RWPE1 (cell line): ENCODE data around the gene TPPP2.

Source experiments
- CTCF ChIA-PET: fragments of 350-600 bp; sonication (Branson Sonifier 250); formaldehyde crosslinking; extraction: SDS; loops from one replicate; lab custom pipeline; 2021; lab: Yijun Ruan, JAX
- POLR2A ChIA-PET: fragments of 400-600 bp; formaldehyde crosslinking; extraction: SDS; loops from one replicate; lab custom pipeline; 2020; ENCODE audit warnings: antibody characterized with exemption; ENCODE audit not compliant: low non-redundant PET; lab: Yijun Ruan, JAX
- DNase-seq: peaks from one replicate; pipeline ENCODE4 v3.0.0; 2012; ENCODE audit warnings: low spot score
- H3K27ac ChIP-seq: fragments of 450-650 bp; 2 replicates; pipeline ENCODE4 v1.5.1; 2017
- CTCF ChIP-seq: fragments of 450-650 bp; conservative IDR thresholded peaks from 2 replicates; pipeline ENCODE4 v1.5.1; 2017; ENCODE audit warnings: low read depth, mild to moderate bottlenecking

TPPP2 gene

GRCh38 chr14:21043974-21044618, 14.1 kb downstream of the TPPP2 start:
- H3K27ac ChIP-seq = no peak overlapping the region
- ChIA-PET CTCF (interaction anchor here (1.1 to 1.7 kb wide), 2 partner anchors 20 to 29 kb away, joined by 4 to 7 read pairs; no protein-coding TSS in a partner anchor), POLR2A (interaction anchor here (0.6 kb wide), 1 partner anchor 701 kb away, joined by 5 read pairs; no protein-coding TSS in a partner anchor)
- DNase-seq = no peak
- no peak for TF ChIP-seq CTCF

DNA sequence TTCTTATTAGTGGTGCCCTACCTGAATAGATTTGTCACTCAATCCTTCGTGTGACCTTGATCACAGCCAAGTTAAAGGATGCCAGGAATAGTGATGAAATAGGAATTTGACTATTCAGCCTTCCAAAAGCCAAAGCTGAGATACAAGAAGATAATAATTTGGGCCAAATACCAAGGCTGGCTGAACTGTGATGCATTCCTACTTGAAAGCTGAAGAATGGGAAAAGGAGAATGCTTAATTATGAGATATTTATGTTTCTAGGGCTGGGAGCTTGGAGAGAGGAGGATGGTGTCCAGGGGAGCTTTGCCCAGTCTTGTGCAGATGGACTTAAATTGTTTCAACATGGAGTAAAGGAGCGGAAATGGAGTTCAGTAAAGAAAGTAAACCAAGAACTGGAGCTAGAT, 17.4 kb downstream of the TPPP2 start:
- POLR2A ChIA-PET = no interaction called here

DNA sequence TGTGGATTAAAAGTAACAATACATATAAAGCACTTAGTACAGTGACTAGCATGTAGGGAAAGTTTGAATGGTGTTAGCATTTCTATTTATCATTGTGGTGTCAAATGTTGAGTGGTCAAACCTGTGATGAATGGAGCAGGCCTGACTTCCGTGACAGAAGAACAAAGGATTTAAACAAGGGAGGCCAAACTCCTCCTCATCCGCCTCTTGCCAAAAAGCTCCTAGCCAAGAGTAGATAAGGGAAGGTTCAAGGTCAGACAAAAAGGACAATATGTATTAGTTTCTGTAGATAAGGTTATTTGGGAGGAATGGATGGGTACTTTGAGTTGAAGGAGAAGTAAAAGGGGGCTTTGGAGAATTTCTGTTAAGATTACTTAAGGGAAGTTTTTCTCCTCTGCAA, 18.6 kb downstream of the TPPP2 start:
- no peak overlapping the region for H3K27ac ChIP-seq
- CTCF ChIA-PET = interaction anchor here (0.6 kb wide), 2 partner anchors 19 to 35 kb away, joined by 3 to 4 read pairs; no protein-coding TSS in a partner anchor
- no peak for TF ChIP-seq CTCF
- no peak for DNase-seq
- POLR2A ChIA-PET = no interaction called here

More for the DNA sequence above, 17.4 kb downstream of the TPPP2 start:
- no peak for TF ChIP-seq CTCF
- DNase-seq = no peak
- no peak overlapping the region for H3K27ac ChIP-seq
- CTCF ChIA-PET = interaction anchor here (0.6 to 0.9 kb wide), 3 partner anchors 33 to 283 kb away, joined by 3 to 8 read pairs (median 3); no protein-coding TSS in a partner anchor

- no peak for TF ChIP-seq CTCF
- ChIA-PET POLR2A (no interaction called here), CTCF (interaction anchor here (0.6 kb wide), 2 partner anchors 19 to 35 kb away, joined by 3 to 4 read pairs; no protein-coding TSS in a partner anchor)
- DNase-seq = no peak
- H3K27ac ChIP-seq = no peak overlapping the region
These were observed 19.3 kb downstream of the TPPP2 start for GRCh38 chr14:21049271-21049673.

GRCh38 chr14:21050597-21050996, 20.6 kb downstream of the TPPP2 start:
- DNase-seq = no peak
- ChIA-PET POLR2A (no interaction called here), CTCF (no interaction called here)
- H3K27ac ChIP-seq = no peak overlapping the region
- TF ChIP-seq CTCF = no peak

DNA sequence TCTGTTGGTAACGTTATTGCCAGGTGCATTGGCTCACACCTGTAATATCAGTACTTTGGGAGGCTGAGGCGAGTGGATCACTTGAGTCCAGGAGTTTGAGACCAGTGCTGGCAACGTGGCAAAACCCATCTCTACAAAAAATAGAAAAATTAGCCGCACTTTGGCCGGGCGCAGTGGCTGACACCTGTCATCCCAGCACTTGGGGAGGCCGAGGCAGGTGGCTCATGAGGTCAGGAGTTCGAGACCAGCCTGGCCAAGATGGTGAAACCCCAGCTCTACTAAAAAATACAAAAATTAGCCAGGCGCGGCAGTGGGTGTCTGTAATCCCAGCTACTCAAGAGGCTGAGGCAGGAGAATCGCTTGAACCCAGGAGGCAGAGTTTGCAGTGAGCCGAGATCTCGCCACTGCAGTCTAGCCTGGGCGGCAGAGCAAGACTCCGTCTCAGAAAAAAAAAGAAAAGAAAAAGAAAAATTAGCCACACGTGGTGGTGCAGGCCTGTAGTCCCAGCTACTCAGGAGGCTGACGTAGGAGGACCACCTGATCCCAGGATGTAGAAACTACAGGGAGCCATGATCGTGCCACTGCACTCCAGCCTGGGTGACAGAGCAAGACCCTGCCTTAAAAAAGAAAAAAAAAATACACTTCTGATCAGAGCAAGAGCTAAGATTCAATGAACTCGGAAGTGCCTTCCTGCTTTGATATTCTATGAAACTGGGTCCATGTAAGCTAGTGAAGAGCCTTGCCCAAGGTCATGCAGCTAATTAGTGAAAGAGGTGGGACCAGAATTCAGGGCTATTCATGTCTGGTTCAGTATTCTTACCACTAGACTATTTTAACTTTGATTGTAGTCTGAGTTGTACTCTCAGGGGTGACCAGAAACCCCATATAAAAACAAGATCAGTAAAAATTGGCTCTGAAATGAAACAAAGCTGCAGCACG, 23.4 kb downstream of the TPPP2 start:
- POLR2A ChIA-PET = no interaction called here
- CTCF ChIA-PET = no interaction called here
- no peak for TF ChIP-seq CTCF
- DNase-seq = no peak
- H3K27ac ChIP-seq = no peak overlapping the region
